ENCODE measurements around the gene AGFG1.
"Not testable (repeated sequence)": the region's sequence is repeated elsewhere in the genome, so short reads cannot be mapped to it uniquely, and the experiment has no call there.

AGFG1 gene

DNA sequence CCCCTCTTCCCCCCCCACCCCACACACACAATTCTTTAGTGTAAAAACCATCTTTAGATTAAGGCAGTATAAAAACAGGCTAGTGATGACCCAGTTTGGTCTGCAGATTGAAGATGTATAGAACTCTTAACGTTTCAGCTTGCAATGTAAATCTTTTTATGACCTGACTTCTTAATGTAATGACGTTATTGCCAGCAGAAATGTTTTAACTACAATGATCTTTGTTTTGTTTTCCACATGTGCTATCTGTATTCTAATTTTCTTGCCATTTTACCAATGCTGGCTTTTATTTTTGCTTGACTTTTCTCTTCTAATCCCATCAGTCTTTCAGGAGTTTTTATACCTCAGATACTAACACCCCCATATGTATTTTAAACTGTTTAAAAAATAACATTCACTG is 25.2 kb downstream of the AGFG1 start:
- DNase-seq = no peak

DNA sequence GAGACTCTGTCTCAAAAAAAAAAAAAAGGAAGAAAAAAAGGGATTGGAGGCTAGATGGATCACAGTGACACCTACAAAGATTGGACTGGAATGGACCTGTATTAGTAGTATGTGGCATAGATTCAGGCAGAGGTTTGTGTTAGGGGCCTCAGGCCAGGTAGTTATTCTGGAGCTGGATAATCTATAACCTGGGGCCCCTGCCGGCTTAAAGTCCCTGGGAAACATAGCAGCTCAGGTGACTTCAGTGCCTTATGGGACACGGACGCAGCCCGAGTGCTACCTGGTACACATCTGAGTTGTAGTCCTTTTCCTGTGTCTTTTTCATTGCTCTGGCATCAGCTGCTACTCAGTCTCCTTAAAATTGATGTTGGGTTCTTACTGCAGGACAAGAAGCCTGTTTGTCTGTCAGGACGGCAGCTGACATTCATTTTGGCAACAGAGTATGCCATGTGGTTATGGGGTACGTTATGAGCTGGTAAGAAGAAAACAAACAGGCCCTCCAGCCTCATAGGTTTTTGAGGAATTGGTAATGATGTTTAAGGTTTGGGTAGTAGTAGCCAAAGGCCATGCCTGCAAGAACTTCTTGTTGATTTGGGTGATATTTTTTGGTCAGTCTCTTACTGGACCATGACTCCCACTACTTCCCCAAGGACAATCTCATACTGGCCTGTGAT is 27.8 kb downstream of the AGFG1 start:
- DNase-seq = no peak

DNA sequence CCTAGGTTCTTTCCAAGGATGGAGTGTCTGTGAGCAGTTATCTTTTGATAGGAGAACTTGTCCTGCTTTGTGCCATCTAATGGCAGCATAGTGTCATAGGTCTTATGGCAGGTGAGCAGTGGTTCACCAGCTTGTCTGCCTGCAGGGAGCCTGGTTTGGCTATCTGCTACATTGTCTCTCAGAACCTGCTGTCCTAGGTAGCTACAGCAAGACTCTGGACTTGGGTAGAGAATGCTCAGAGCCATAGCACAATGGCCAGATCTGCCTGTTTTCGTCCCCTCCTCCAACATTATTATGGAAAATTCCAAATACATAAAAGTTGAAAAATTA is 28.3 kb downstream of the AGFG1 start:
- no peak for DNase-seq

DNA sequence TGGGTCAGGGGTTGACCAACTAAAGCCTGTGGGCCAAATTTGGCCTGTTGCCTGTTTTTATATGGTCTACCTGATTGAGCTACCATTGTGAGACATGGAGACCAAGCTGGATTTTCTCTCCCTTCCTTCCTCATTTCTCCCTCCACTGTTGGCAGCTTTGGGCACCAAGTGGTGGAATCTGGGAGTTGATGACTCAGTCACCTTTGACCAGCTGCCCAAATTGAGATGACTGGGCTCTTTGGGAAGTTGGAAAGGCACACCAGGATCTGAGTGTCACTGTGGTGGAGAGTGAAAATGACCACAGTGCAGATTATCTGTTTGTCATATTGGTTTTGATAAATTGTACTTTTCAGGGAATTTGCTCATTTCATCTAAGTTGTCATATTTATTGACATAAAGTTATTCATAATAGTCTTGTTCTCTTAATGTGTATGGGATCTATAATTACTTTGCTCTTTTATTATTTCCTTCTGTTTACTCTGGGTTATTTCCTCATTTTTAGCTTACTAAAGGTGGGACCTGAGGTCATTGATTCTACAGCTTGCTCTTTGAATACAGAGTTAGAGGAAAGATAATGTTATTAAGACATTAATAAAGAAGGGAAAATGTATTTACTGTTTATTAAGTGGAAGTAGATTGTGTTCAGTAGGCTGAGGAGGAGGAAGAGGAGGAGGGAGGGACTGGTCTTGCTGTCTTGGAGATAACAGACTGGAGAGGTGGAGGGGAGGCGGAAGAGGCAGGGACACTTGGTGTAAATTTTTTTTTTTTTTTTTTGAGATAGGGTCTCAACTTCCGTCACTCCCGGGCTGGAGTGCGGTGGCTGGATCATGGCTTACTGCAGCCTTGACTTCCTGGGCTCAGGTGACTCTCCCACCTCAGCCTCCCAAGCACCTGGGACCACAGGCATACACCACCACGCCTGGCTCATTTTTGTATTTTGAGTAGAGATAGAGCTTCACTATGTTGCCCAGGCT is 31.8 kb downstream of the AGFG1 start:
- peak in 5 of 51 donors; percentile 5 to 62 (median 26) for DNase-seq

GRCh38 chr2:227504700-227505099 is 32.7 kb downstream of the AGFG1 start:
- DNase-seq = no peak

GRCh38 chr2:227506456-227506855 is 34.5 kb downstream of the AGFG1 start:
- DNase-seq = no peak

DNA sequence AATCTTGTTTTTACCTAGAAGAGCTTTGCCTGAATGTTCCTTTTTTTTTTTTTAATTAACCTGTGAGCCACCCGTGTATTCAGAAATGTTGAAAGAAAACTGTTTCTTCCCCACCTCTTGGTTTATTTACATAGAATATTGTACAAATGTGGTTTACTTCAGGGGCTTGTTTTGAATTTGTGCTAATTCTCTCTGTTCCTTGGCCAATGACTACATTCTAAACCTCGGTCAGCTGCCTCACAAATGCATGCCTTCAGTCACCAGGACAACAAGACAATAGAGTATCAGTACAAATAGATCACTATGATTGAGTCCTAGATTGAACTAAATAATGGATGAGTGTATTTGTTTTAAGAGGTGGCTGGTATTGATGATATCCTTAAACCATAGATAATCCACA is 36.0 kb downstream of the AGFG1 start:
- DNase-seq = no peak

GRCh38 chr2:227509076-227509475 is 37.1 kb downstream of the AGFG1 start:
- DNase-seq = no peak

DNA sequence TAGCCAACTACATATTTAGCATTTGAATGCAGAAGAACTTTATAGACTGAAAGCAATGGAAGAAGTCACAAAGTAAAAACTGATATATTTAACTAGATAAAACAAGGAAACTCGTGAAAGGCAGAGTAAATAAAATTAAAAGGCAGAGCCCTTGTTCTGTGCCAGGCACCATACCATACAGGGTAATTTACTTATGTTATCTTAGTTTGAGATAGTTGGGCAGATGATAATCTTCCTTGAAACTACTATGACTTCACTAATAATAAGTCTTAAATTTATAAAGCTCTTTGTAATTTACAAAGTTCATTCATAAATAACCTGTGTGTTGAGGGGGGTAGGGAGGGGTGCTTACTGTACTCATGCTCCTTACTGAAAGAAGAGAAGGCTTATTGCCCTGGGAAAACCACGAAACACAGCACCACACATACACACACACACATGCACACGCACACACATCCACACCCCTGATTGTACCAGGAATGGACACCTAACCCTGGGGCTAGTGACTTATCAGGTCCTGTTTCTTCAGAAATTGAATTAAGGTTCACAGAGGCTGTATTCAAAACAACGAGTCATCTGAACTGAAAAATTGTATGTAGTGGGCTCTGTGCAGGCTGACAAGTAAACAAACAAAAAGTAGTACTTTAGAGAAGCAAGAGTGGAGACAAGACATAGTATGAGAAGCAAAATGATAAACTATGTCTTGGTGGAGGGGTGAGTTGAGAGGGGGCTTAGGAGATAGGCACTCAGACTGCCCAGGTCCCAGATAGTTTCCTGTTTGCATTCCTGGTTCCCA is 38.1 kb downstream of the AGFG1 start:
- DNase-seq = no peak

DNA sequence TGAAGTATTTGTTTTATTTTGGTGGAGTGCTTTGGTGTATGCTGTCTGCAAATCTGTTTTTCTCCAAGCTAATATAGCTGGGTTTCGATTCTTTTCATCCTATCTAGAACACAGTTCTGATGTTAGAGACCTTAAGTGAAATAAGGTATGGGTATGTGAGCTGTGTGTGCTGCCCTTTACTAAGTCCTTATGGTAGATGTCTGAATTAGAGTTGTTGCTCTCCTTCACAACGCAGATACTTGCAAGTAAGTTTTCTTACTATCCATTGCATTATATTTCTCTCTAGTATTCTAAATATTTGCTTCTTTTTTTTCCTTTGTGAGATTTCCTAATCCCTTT is 38.6 kb downstream of the AGFG1 start:
- no peak for DNase-seq

DNA sequence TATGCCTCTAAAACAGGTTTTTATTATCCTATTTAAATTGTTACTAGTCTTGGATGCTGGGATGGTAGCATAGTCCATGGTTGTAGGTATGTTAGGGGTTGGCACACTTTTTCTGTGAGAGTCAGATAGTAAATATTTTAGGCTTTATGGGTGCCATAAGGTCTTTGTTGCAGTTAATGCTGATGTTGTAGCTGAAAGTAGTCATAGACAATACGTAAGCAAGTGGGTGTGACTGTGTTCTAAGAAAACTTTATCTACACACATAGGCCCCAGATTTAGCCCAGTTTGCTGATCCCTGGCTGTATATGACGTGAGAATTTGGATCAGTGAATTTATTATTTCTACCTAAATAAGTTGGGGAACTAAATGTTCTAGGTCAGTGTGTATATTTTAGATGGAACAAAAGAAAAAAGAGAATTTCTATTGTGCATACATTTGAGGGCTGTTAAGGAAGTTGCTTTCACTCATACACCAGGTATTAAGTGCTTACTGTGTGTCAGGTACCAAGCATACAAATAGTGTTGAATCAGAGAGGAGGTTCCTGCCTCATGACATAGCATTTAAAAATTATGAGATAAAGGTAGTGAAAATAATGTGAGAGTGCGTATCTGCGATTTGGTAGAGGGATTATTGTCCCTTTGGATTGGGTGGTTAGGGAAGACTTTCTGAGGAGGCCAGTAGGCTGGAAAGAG is 39.4 kb downstream of the AGFG1 start:
- no peak for DNase-seq

GRCh38 chr2:227511955-227512354 is 40.0 kb downstream of the AGFG1 start:
- no peak for DNase-seq

GRCh38 chr2:227513113-227513512 is 41.2 kb downstream of the AGFG1 start:
- peak in 6 of 51 donors; percentile 4 to 17 (median 10) for DNase-seq

- DNase-seq = no peak
Observed at GRCh38 chr2:227515742-227516141, 43.8 kb downstream of the AGFG1 start.

DNA sequence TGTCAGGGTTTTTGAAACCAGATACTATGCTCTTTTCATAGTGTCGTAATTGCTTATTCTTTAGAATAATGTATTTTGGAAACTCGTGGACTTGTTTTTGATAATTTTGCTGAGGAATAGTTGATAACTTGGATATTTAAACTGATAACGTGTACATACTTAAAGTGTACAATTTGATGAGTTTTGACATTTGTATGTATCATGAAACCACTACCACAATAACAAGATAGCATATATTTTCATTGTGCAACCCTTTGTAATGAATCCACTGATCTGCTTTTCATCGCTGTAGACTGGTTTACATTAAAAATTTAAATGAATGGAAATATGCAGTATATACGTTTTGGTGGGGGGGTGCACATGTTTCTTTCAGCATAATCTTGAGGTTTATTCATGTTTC is 45.8 kb downstream of the AGFG1 start:
- DNase-seq = no peak

- not testable (repeated sequence) for DNase-seq
Observed at GRCh38 chr2:227518278-227518865, 46.4 kb downstream of the AGFG1 start.

DNA sequence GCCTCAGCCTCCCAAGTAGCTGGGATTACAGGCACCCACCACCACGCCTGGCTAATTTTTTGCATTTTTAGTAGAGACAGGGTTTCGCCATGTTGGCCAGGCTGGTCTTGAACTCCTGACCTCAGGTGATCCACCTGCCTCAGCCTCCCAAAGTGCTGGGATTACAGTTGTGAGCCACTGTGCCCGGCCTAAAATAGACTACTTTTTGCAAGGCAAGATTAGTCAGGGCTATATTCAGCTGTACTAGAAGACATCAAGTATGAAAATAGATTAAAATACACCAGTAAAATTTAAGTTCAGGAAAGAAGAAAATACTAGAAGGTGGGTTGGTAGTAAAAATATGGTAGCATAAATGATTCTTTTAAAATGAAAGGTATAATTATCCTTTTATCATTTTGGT is 49.2 kb downstream of the AGFG1 start:
- not testable (repeated sequence) for DNase-seq

DNA sequence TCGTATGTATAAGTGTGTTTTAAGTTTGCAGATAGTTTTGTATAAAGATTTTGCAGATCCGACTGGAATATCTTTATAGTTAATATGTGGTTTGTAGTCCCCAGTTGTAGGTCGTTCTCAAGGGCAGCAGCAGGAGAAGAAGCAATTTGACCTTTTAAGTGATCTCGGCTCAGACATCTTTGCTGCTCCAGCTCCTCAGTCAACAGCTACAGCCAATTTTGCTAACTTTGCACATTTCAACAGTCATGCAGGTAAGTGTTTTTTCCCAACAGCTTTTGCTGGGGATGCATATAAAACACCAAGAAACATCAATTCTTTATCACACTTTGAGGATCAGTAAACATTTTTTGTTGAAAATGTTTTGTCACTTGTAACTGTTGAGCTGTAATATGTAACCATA is 52.7 kb downstream of the AGFG1 start:
- DNase-seq = no peak

GRCh38 chr2:227527351-227527750 is 55.4 kb downstream of the AGFG1 start:
- DNase-seq = no peak

DNA sequence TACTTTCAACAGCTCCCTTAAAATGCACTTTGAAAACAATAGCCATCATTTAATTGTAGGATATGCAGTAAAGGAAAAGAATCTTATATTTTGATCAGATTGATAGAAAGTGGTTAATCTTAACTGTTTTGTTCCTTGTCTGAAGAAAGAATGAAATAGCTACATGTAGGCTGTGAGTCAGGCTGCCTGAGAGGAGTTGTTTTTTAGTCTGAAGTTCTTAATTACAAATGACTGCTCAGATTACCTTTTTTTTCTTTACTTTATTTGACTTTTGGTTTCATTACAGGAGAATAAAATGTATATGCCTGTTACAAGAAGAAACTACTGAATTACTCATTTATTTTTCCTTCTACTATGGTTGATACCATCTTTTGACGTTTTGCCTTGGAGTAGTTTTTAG is 56.8 kb downstream of the AGFG1 start:
- DNase-seq = no peak

GRCh38 chr2:227529871-227530270 is 57.9 kb downstream of the AGFG1 start:
- no peak for DNase-seq
